GM12892 (cell line): Measurements from ENCODE around the gene JPH4.

Experiments used
- POLR2A ChIP-seq: IDR thresholded peaks from 2 replicates; pipeline ENCODE4 v1.6.1; 2011; ENCODE audit warnings: low read depth, low read length, control low read depth
- POLR2AphosphoS5 ChIP-seq: IDR thresholded peaks from 2 replicates; pipeline ENCODE4 v1.6.1; 2011; ENCODE audit warnings: low read depth, low read length, control low read depth
- TAF1 ChIP-seq: IDR thresholded peaks from 2 replicates; pipeline ENCODE4 v1.6.1; 2011; ENCODE audit warnings: low read depth, mild to moderate bottlenecking, control low read depth, low read length, borderline replicate concordance

DNA sequence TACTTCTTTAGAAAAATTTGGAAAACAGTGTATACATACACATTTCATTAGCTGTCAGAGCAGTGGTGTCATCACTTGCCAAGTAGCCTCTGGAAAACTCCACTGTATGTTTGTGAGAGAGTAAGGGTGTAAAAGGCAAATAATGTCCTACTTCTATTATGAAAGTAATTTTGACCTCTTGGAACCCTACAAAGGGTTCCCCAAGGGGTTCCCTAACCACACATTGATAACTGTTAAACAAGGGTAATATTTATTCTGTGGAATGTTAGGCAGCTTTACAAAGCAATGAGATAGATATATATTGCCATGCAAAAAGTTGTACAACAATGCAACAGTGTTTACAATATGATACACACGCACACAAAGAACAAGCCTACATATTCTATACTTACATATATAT, 38.9 kb upstream of the JPH4 start:
- TF ChIP-seq TAF1 (no peak), POLR2A (no peak), POLR2AphosphoS5 (no peak)
